ENCODE results near the gene MTMR12. TPM values are rescaled to one million over a fixed set of nuclear protein-coding genes. Genes with fewer than 3 reads are reported as not detected.

The MTMR12 gene
- total RNA-seq, 1 experiment from 2014 or later, result 19.8 TPM

- Histone ChIP-seq H3K9me3 (replicated peaks) (no peaks in the 10 kb centered on the region), H3K4me1 (no peaks in the 10 kb centered on the region), H3K27me3 (no peaks in the 10 kb centered on the region), H3K27ac (no peak overlapping the region), H3K36me3 (peaks cover 7% of the 10 kb centered on the region; the same call in 1 of the 2 replicates), H3K4me3 (no peak overlapping the region)
- DNase-seq, result no peak
Measured at GRCh38 chr5:32279786-32280185, 33.0 kb downstream of the MTMR12 start.

- no peak overlapping the region for H3K4me3 ChIP-seq
- no peaks in the 10 kb centered on the region for H3K9me3 ChIP-seq (replicated peaks)
- no peak for DNase-seq
- H3K27me3 ChIP-seq, result no peaks in the 10 kb centered on the region
- H3K4me1 ChIP-seq, result no peaks in the 10 kb centered on the region
- H3K27ac ChIP-seq, result no peak overlapping the region
- peaks cover 7% of the 10 kb centered on the region; the same call in 1 of the 2 replicates for H3K36me3 ChIP-seq
Measured at GRCh38 chr5:32279223-32279622, 33.5 kb downstream of the MTMR12 start.

- no peaks in the 10 kb centered on the region for H3K27me3 ChIP-seq
- H3K4me1 ChIP-seq, result no peaks in the 10 kb centered on the region
- no peaks in the 10 kb centered on the region for H3K9me3 ChIP-seq (replicated peaks)
- no peak overlapping the region for H3K4me3 ChIP-seq
- H3K27ac ChIP-seq, result no peak overlapping the region
- peaks cover 13% of the 10 kb centered on the region for H3K36me3 ChIP-seq
- DNase-seq, result no peak
Measured at GRCh38 chr5:32278406-32278805, 34.3 kb downstream of the MTMR12 start.

GRCh38 chr5:32277798-32278197 lies 34.9 kb downstream of the MTMR12 start:
- H3K4me3 ChIP-seq, result no peak overlapping the region
- no peaks in the 10 kb centered on the region for H3K9me3 ChIP-seq (replicated peaks)
- H3K27me3 ChIP-seq, result no peaks in the 10 kb centered on the region
- H3K36me3 ChIP-seq, result peaks cover 18% of the 10 kb centered on the region
- no peak for DNase-seq
- no peaks in the 10 kb centered on the region for H3K4me1 ChIP-seq
- H3K27ac ChIP-seq, result no peak overlapping the region

- DNase-seq, result no peak
- Histone ChIP-seq H3K27ac (no peak overlapping the region), H3K36me3 (peaks cover 23% of the 10 kb centered on the region), H3K9me3 (replicated peaks) (no peaks in the 10 kb centered on the region), H3K4me3 (no peak overlapping the region), H3K4me1 (no peaks in the 10 kb centered on the region), H3K27me3 (no peaks in the 10 kb centered on the region)
Measured at GRCh38 chr5:32276173-32276853, 36.4 kb downstream of the MTMR12 start.

- Histone ChIP-seq H3K4me3 (no peak overlapping the region), H3K27ac (no peak overlapping the region), H3K4me1 (no peaks in the 10 kb centered on the region), H3K9me3 (replicated peaks) (no peaks in the 10 kb centered on the region), H3K36me3 (peaks cover 26% of the 10 kb centered on the region), H3K27me3 (no peaks in the 10 kb centered on the region)
- DNase-seq, result no peak
Measured at GRCh38 chr5:32275396-32275741, 37.4 kb downstream of the MTMR12 start.

- Histone ChIP-seq H3K9me3 (replicated peaks) (no peaks in the 10 kb centered on the region), H3K27ac (no peak overlapping the region), H3K36me3 (peaks cover 30% of the 10 kb centered on the region), H3K4me3 (no peak overlapping the region), H3K27me3 (no peaks in the 10 kb centered on the region), H3K4me1 (no peaks in the 10 kb centered on the region)
- DNase-seq, result no peak
Measured at GRCh38 chr5:32274548-32275395, 38.0 kb downstream of the MTMR12 start.

- DNase-seq, result no peak
- Histone ChIP-seq H3K4me1 (no peaks in the 10 kb centered on the region), H3K36me3 (peaks cover 39% of the 10 kb centered on the region), H3K4me3 (no peak overlapping the region), H3K27ac (no peak overlapping the region), H3K9me3 (replicated peaks) (no peaks in the 10 kb centered on the region), H3K27me3 (no peaks in the 10 kb centered on the region)
Measured at GRCh38 chr5:32273821-32274220, 38.9 kb downstream of the MTMR12 start.

- no peaks in the 10 kb centered on the region for H3K27me3 ChIP-seq
- H3K4me3 ChIP-seq, result no peak overlapping the region
- H3K4me1 ChIP-seq, result no peaks in the 10 kb centered on the region
- H3K9me3 ChIP-seq (replicated peaks), result no peaks in the 10 kb centered on the region
- no peak overlapping the region for H3K27ac ChIP-seq
- no peak for DNase-seq
- peaks cover 45% of the 10 kb centered on the region for H3K36me3 ChIP-seq
Measured at GRCh38 chr5:32272746-32273145, 40.0 kb downstream of the MTMR12 start.

- H3K36me3 ChIP-seq, result peaks cover 42% of the 10 kb centered on the region
- no peaks in the 10 kb centered on the region for H3K4me1 ChIP-seq
- H3K4me3 ChIP-seq, result no peak overlapping the region
- H3K9me3 ChIP-seq (replicated peaks), result no peaks in the 10 kb centered on the region
- H3K27me3 ChIP-seq, result no peaks in the 10 kb centered on the region
- DNase-seq, result no peak
- no peak overlapping the region for H3K27ac ChIP-seq
Measured at GRCh38 chr5:32270946-32271345, 41.8 kb downstream of the MTMR12 start.

- H3K4me1 ChIP-seq, result no peaks in the 10 kb centered on the region
- H3K27ac ChIP-seq, result no peak overlapping the region
- no peak for DNase-seq
- H3K9me3 ChIP-seq (replicated peaks), result no peaks in the 10 kb centered on the region
- peaks cover 41% of the 10 kb centered on the region for H3K36me3 ChIP-seq
- H3K27me3 ChIP-seq, result no peaks in the 10 kb centered on the region
- no peak overlapping the region for H3K4me3 ChIP-seq
Measured at GRCh38 chr5:32270178-32270577, 42.6 kb downstream of the MTMR12 start.

- H3K36me3 ChIP-seq, result peaks cover 46% of the 10 kb centered on the region
- H3K4me3 ChIP-seq, result no peak overlapping the region
- H3K27me3 ChIP-seq, result no peaks in the 10 kb centered on the region
- no peaks in the 10 kb centered on the region for H3K4me1 ChIP-seq
- H3K27ac ChIP-seq, result no peak overlapping the region
- no peaks in the 10 kb centered on the region for H3K9me3 ChIP-seq (replicated peaks)
- no peak for DNase-seq
Measured at GRCh38 chr5:32265902-32266301, 46.8 kb downstream of the MTMR12 start.

- Histone ChIP-seq H3K4me3 (no peak overlapping the region), H3K36me3 (peaks cover 41% of the 10 kb centered on the region), H3K27me3 (no peaks in the 10 kb centered on the region), H3K9me3 (replicated peaks) (no peaks in the 10 kb centered on the region), H3K4me1 (no peaks in the 10 kb centered on the region), H3K27ac (no peak overlapping the region)
- no peak for DNase-seq
Measured at GRCh38 chr5:32264957-32265572, 47.7 kb downstream of the MTMR12 start.

- H3K36me3 ChIP-seq, result peaks cover 36% of the 10 kb centered on the region
- no peak overlapping the region for H3K27ac ChIP-seq
- DNase-seq, result no peak
- no peak overlapping the region for H3K4me3 ChIP-seq
- H3K4me1 ChIP-seq, result no peaks in the 10 kb centered on the region
- no peaks in the 10 kb centered on the region for H3K9me3 ChIP-seq (replicated peaks)
- no peaks in the 10 kb centered on the region for H3K27me3 ChIP-seq
Measured at GRCh38 chr5:32263684-32264083, 49.1 kb downstream of the MTMR12 start.

GRCh38 chr5:32261198-32261597 lies 51.5 kb downstream of the MTMR12 start:
- H3K36me3 ChIP-seq, result peaks cover 34% of the 10 kb centered on the region

More at GRCh38 chr5:32261198-32261597, 51.5 kb downstream of the MTMR12 start:
- Histone ChIP-seq H3K27me3 (no peaks in the 10 kb centered on the region), H3K4me3 (no peak overlapping the region), H3K9me3 (replicated peaks) (no peaks in the 10 kb centered on the region), H3K4me1 (no peaks in the 10 kb centered on the region), H3K27ac (no peak overlapping the region)
- DNase-seq, result no peak

All from SJCRH30 (cell line).